ENCODE data around the gene PPP3CA.
"Not testable (repeated sequence)": the region's sequence is repeated elsewhere in the genome, so short reads cannot be mapped to it uniquely, and the experiment has no call there.

PPP3CA gene

DNA sequence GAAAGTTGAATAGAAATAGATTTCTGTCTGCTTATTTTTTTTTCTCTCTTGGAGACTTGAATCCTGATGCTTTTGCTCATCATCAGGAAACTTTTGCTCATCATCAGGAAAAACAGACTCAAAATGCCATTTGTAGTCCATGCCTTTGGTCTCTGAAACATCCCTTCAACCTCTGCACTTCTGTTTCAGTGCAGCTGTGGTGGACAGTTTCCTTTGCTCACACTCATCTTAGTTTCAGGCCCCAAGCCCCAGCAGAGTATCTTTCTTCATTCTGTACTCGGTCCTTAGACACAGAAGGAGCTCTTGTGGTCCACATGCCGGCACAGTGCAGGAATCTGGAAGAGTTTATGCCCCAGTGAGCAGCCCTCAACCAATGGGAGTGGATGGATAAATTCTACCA is 337.9 kb downstream of the PPP3CA start:
- no peak overlapping the region for H3K27ac ChIP-seq (ENCODE audit: poor library complexity, severe bottlenecking)
- DNase-seq (ENCODE audit: low spot score) (no peak), ATAC-seq (ENCODE audit: low read depth) (no peak)
- no peaks in the 10 kb centered on the region for H3K9me3 ChIP-seq (ENCODE audit: severe bottlenecking)
- H3K36me3 ChIP-seq (ENCODE audit: low read depth): no peaks in the 10 kb centered on the region
- no peaks in the 10 kb centered on the region for H3K4me1 ChIP-seq (ENCODE audit: insufficient read depth, poor library complexity, severe bottlenecking)
- no peak overlapping the region for H3K4me3 ChIP-seq (ENCODE audit: severe bottlenecking)
- no peaks in the 10 kb centered on the region for H3K27me3 ChIP-seq (ENCODE audit: insufficient read depth, poor library complexity, severe bottlenecking)
- TF ChIP-seq, protein P1, sequence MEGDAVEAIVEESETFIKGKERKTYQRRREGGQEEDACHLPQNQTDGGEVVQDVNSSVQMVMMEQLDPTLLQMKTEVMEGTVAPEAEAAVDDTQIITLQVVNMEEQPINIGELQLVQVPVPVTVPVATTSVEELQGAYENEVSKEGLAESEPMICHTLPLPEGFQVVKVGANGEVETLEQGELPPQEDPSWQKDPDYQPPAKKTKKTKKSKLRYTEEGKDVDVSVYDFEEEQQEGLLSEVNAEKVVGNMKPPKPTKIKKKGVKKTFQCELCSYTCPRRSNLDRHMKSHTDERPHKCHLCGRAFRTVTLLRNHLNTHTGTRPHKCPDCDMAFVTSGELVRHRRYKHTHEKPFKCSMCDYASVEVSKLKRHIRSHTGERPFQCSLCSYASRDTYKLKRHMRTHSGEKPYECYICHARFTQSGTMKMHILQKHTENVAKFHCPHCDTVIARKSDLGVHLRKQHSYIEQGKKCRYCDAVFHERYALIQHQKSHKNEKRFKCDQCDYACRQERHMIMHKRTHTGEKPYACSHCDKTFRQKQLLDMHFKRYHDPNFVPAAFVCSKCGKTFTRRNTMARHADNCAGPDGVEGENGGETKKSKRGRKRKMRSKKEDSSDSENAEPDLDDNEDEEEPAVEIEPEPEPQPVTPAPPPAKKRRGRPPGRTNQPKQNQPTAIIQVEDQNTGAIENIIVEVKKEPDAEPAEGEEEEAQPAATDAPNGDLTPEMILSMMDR (IDR thresholded peaks at IDR 0.05; ENCODE audit: poor library complexity, severe bottlenecking): no peak

DNA sequence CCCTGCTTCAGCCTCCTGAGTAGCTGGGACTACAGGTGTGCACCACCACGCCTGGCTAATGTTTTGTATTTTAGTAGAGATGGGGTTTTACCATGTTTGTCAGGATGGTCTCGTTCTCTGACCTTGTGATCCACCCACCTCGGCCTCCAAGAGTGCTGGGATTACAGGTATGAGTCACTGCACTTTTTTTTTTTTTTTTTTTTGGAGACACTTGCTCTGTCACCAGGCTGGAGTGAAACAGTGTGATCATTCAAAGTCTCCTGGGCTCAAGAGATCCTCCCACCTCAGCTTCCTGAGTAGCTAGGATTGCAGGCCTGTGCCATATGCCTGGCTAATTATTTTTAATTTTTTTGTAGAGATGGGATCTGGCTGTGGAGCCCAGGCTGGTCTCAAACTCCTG is 338.8 kb downstream of the PPP3CA start:
- TF ChIP-seq, protein P1 (IDR thresholded peaks at IDR 0.05; ENCODE audit: poor library complexity, severe bottlenecking): no peak
- no peaks in the 10 kb centered on the region for H3K27me3 ChIP-seq (ENCODE audit: insufficient read depth, poor library complexity, severe bottlenecking)
- no peaks in the 10 kb centered on the region for H3K9me3 ChIP-seq (ENCODE audit: severe bottlenecking)
- H3K4me3 ChIP-seq (ENCODE audit: severe bottlenecking): no peak overlapping the region
- no peak overlapping the region for H3K27ac ChIP-seq (ENCODE audit: poor library complexity, severe bottlenecking)
- DNase-seq (ENCODE audit: low spot score) (no peak), ATAC-seq (ENCODE audit: low read depth) (no peak)
- no peaks in the 10 kb centered on the region for H3K4me1 ChIP-seq (ENCODE audit: insufficient read depth, poor library complexity, severe bottlenecking)
- no peaks in the 10 kb centered on the region for H3K36me3 ChIP-seq (ENCODE audit: low read depth)

DNA sequence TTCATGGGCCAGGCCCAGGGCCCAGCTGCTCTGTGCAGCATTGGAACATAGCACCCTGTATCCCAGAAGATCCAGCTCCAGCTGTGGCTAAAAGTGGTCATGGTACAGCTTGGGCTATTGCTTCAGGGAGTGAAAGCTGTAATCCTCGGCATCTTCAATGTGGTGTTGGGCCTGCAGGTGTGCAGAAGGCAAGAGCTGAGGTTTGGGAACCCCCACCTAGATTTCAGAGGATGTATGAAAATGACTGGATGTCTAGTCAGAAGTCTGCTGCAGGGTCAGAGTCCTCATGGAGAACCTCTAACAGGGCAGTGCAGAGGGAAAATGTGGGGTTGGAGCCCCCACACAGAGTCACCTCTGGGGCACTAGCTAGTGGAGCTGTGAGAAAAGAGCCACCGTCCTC is 341.7 kb downstream of the PPP3CA start:
- H3K4me1 ChIP-seq (ENCODE audit: insufficient read depth, poor library complexity, severe bottlenecking): no peaks in the 10 kb centered on the region
- no peak overlapping the region for H3K4me3 ChIP-seq (ENCODE audit: severe bottlenecking)
- ATAC-seq (ENCODE audit: low read depth) (no peak), DNase-seq (ENCODE audit: low spot score) (no peak)
- peaks cover 3% of the 10 kb centered on the region for H3K9me3 ChIP-seq (ENCODE audit: severe bottlenecking)
- H3K27ac ChIP-seq (ENCODE audit: poor library complexity, severe bottlenecking): no peak overlapping the region
- no peaks in the 10 kb centered on the region for H3K27me3 ChIP-seq (ENCODE audit: insufficient read depth, poor library complexity, severe bottlenecking)
- H3K36me3 ChIP-seq (ENCODE audit: low read depth): no peaks in the 10 kb centered on the region
- TF ChIP-seq, protein P1 (IDR thresholded peaks at IDR 0.05; ENCODE audit: poor library complexity, severe bottlenecking): no peak

DNA sequence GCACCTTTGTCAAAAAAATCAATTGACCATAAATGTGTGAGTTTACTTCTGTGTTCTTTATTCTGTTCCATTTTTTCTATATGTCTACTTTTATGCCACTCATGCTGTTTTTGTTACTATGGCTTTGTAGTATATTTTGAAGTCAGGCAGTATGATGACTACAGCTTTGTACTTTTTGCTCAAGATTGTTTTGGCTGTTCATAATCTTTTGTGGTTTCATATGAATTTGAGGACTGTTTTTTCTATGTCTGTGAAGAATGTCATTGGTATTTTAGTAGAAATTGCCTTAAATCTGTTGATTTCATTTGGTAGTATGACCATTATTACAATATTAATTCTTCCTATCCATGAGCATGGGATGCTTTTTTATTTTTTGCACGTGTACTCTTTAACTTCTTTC is 346.8 kb downstream of the PPP3CA start:
- Histone ChIP-seq H3K9me3 (ENCODE audit: severe bottlenecking) (peaks cover 3% of the 10 kb centered on the region), H3K36me3 (ENCODE audit: low read depth) (no peaks in the 10 kb centered on the region)
- TF ChIP-seq, protein P1 (IDR thresholded peaks at IDR 0.05; ENCODE audit: poor library complexity, severe bottlenecking): no peak

DNA sequence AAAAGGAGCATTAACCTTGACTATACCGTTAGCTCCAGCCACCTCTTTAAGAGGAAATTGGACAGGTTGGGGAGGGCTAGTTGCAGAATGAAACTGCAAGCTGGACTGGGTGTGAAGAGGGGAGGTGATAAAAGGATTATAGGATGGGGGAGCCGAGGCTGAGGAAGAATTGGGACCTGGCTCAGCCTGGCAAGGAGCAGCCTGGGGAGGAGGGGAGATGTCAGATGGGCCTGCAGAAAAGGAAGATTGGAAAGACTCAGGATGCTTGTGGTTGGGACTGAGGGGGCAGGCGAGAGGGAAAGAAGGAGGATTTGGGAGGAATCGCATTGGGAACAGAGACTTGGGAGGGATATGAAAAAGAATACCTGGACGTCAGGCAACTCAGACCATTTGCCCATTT is 351.7 kb downstream of the PPP3CA start:
- H3K4me1 ChIP-seq (ENCODE audit: insufficient read depth, poor library complexity, severe bottlenecking): no peaks in the 10 kb centered on the region
- DNase-seq (ENCODE audit: low spot score): no peak
- no peak overlapping the region for H3K27ac ChIP-seq (ENCODE audit: poor library complexity, severe bottlenecking)
- no peak overlapping the region for H3K4me3 ChIP-seq (ENCODE audit: severe bottlenecking)
- ATAC-seq (ENCODE audit: low read depth): no peak
- TF ChIP-seq, protein P1 (IDR thresholded peaks at IDR 0.05; ENCODE audit: poor library complexity, severe bottlenecking): no peak
- H3K27me3 ChIP-seq (ENCODE audit: insufficient read depth, poor library complexity, severe bottlenecking): no peaks in the 10 kb centered on the region
- H3K9me3 ChIP-seq (ENCODE audit: severe bottlenecking): no peaks in the 10 kb centered on the region
- H3K36me3 ChIP-seq (ENCODE audit: low read depth): no peaks in the 10 kb centered on the region

More for the DNA sequence above, 346.8 kb downstream of the PPP3CA start:
- no peak for DNase-seq (ENCODE audit: low spot score)
- no peak overlapping the region for H3K27ac ChIP-seq (ENCODE audit: poor library complexity, severe bottlenecking)
- H3K4me1 ChIP-seq (ENCODE audit: insufficient read depth, poor library complexity, severe bottlenecking): no peaks in the 10 kb centered on the region
- H3K4me3 ChIP-seq (ENCODE audit: severe bottlenecking): no peak overlapping the region
- H3K27me3 ChIP-seq (ENCODE audit: insufficient read depth, poor library complexity, severe bottlenecking): no peaks in the 10 kb centered on the region
- ATAC-seq (ENCODE audit: low read depth): no peak

DNA sequence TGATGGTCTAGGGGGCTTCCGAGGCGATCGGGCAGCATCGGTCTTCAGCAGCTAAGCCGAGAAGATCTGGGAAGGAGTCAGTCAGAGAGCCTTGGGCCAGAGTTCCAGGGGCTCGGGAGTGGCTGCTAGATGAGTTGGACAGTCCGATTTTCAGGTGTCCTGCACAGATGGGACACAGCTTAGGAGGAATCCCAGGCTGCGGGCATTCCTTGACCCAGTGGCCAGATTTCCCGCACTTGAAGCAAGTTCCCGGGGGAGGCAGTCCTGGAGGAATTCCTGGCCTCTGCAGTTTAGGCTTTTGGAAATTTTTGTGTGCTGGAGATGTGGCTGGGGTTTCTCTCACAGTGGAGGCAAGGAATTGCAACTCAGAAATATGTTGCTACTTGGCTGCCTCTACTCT is 352.3 kb downstream of the PPP3CA start:
- not testable (repeated sequence) for H3K27ac ChIP-seq (ENCODE audit: poor library complexity, severe bottlenecking); H3K9me3 ChIP-seq (ENCODE audit: severe bottlenecking); H3K27me3 ChIP-seq (ENCODE audit: insufficient read depth, poor library complexity, severe bottlenecking); H3K4me1 ChIP-seq (ENCODE audit: insufficient read depth, poor library complexity, severe bottlenecking); DNase-seq (ENCODE audit: low spot score); H3K4me3 ChIP-seq (ENCODE audit: severe bottlenecking); H3K36me3 ChIP-seq (ENCODE audit: low read depth); ATAC-seq (ENCODE audit: low read depth)

DNA sequence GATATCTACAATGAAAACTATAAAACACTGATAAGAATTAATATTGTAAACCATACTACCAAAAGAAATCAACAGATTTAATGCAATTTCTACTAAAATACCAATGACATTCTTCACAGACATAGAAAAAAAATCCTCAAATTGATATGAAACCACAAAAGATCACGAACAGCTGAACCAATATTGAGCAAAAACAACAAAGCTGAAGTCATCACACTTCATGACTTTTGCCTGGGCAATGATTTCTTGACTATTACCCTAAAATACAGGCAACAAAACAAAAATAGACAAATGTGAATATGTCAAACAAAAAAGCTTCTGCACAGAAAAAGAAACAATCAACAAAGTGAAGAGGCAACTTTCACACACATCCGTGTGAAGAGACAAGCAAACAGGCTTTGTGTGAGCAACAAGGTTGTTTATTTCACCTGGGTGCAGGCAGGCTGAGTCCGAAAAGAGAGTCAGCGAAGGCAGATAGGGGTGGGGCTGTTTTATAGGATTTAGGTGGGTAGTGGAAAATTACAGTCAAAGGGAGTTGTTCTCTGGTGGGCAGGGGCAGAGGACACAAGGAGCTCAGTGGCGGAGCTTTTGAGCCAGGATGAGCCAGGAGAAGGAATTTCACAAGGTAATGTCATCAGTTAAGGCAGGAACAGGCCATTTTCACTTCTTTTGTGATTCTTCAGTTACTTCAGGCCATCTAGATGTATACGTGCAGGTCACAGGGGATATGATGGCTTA is 355.8 kb downstream of the PPP3CA start:
- not testable (repeated sequence) for H3K4me3 ChIP-seq (ENCODE audit: severe bottlenecking); ATAC-seq (ENCODE audit: low read depth); H3K9me3 ChIP-seq (ENCODE audit: severe bottlenecking); H3K27ac ChIP-seq (ENCODE audit: poor library complexity, severe bottlenecking); H3K4me1 ChIP-seq (ENCODE audit: insufficient read depth, poor library complexity, severe bottlenecking); H3K27me3 ChIP-seq (ENCODE audit: insufficient read depth, poor library complexity, severe bottlenecking); H3K36me3 ChIP-seq (ENCODE audit: low read depth); DNase-seq (ENCODE audit: low spot score)

Data from RWPE2 (cell line).